ENCODE results near the gene SCFD2. TPM values are rescaled to one million over a fixed set of nuclear protein-coding genes. Genes with fewer than 3 reads are reported as not detected.

The SCFD2 gene
- polyA plus RNA-seq, 2 donors = 4.8 to 8.2 TPM

- no peaks in the 10 kb centered on the region for H3K4me1 ChIP-seq (ENCODE audit: control insufficient read depth in 2 of 2, insufficient read depth in 2 of 2, low read length in 1 of 2)
- H3K27me3 ChIP-seq (ENCODE audit: control insufficient read depth in 1 of 2, insufficient read depth in 2 of 2, low read length in 2 of 2) = no peaks in the 10 kb centered on the region
- no peaks in the 10 kb centered on the region for H3K36me3 ChIP-seq (ENCODE audit: control insufficient read depth in 2 of 2, insufficient read depth in 2 of 2, low read length in 1 of 2)
- no peak overlapping the region for H3K4me3 ChIP-seq (ENCODE audit: low read depth in 1 of 2, low read length in 2 of 2)
- H3K27ac ChIP-seq (ENCODE audit: low read depth in 2 of 2, low read length in 1 of 2) = no peak overlapping the region
- WGBS, 2 donors = 87% methylated on average over 8 of the region's 8 CpGs
- H3K9me3 ChIP-seq (ENCODE audit: control insufficient read depth in 2 of 2, insufficient read depth in 1 of 2, low read depth in 1 of 2, low read length in 1 of 2) = no peaks in the 10 kb centered on the region
Observed at GRCh38 chr4:53076374-53076958, 289.4 kb downstream of the SCFD2 start.

GRCh38 chr4:53075162-53075785 is 290.6 kb downstream of the SCFD2 start:
- Histone ChIP-seq H3K4me1 (ENCODE audit: control insufficient read depth in 2 of 2, insufficient read depth in 2 of 2, low read length in 1 of 2) (no peaks in the 10 kb centered on the region), H3K36me3 (ENCODE audit: control insufficient read depth in 2 of 2, insufficient read depth in 2 of 2, low read length in 1 of 2) (no peaks in the 10 kb centered on the region), H3K27ac (ENCODE audit: low read depth in 2 of 2, low read length in 1 of 2) (no peak overlapping the region), H3K27me3 (ENCODE audit: control insufficient read depth in 1 of 2, insufficient read depth in 2 of 2, low read length in 2 of 2) (no peaks in the 10 kb centered on the region), H3K9me3 (ENCODE audit: control insufficient read depth in 2 of 2, insufficient read depth in 1 of 2, low read depth in 1 of 2, low read length in 1 of 2) (no peaks in the 10 kb centered on the region), H3K4me3 (ENCODE audit: low read depth in 1 of 2, low read length in 2 of 2) (no peak overlapping the region)
- 86 to 87% methylated on average over 1 of the region's 1 CpG for WGBS, 2 donors

DNA sequence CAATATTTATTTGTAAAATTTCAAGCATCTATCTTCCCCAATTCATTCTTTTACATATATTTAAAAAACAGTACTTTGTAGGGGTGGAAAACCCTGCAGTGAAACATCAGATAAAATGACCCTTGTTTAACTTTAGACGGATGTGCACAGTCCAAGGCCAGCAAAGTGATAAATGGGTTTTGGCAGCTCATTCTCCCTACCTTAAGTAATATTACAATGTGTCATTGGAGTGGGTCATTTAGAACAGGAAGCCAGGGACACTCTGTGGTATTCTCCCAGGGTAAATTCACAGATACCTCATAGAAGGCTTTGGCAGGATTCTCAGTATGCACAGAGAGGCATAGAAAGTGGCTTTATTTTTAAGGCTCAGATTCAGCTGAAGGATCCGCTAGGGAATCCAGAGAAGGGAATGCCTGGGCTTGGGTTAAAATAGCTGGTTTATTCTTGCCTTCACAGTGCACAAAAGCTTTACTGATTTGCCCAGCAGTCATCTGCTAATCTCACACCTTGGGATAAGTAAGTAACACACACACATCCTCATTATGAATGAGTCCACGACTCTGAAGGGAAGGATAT is 297.0 kb downstream of the SCFD2 start:
- H3K4me3 ChIP-seq (ENCODE audit: low read depth in 1 of 2, low read length in 2 of 2) = no peak overlapping the region
- no peaks in the 10 kb centered on the region for H3K4me1 ChIP-seq (ENCODE audit: control insufficient read depth in 2 of 2, insufficient read depth in 2 of 2, low read length in 1 of 2)
- no peaks in the 10 kb centered on the region for H3K9me3 ChIP-seq (ENCODE audit: control insufficient read depth in 2 of 2, insufficient read depth in 1 of 2, low read depth in 1 of 2, low read length in 1 of 2)
- H3K36me3 ChIP-seq (ENCODE audit: control insufficient read depth in 2 of 2, insufficient read depth in 2 of 2, low read length in 1 of 2) = no peaks in the 10 kb centered on the region
- no peak overlapping the region for H3K27ac ChIP-seq (ENCODE audit: low read depth in 2 of 2, low read length in 1 of 2)
- 74 to 77% methylated on average over 3 of the region's 3 CpGs for WGBS, 2 donors
- H3K27me3 ChIP-seq (ENCODE audit: control insufficient read depth in 1 of 2, insufficient read depth in 2 of 2, low read length in 2 of 2) = no peaks in the 10 kb centered on the region

- no peaks in the 10 kb centered on the region for H3K9me3 ChIP-seq (ENCODE audit: control insufficient read depth in 2 of 2, insufficient read depth in 1 of 2, low read depth in 1 of 2, low read length in 1 of 2)
- WGBS, 2 donors = 95 to 96% methylated on average over 2 of the region's 2 CpGs
- H3K27ac ChIP-seq (ENCODE audit: low read depth in 2 of 2, low read length in 1 of 2) = no peak overlapping the region
- no peaks in the 10 kb centered on the region for H3K27me3 ChIP-seq (ENCODE audit: control insufficient read depth in 1 of 2, insufficient read depth in 2 of 2, low read length in 2 of 2)
- H3K36me3 ChIP-seq (ENCODE audit: control insufficient read depth in 2 of 2, insufficient read depth in 2 of 2, low read length in 1 of 2) = no peaks in the 10 kb centered on the region
- no peak overlapping the region for H3K4me3 ChIP-seq (ENCODE audit: low read depth in 1 of 2, low read length in 2 of 2)
- no peaks in the 10 kb centered on the region for H3K4me1 ChIP-seq (ENCODE audit: control insufficient read depth in 2 of 2, insufficient read depth in 2 of 2, low read length in 1 of 2)
Observed at GRCh38 chr4:53067125-53067802, 298.6 kb downstream of the SCFD2 start.

DNA sequence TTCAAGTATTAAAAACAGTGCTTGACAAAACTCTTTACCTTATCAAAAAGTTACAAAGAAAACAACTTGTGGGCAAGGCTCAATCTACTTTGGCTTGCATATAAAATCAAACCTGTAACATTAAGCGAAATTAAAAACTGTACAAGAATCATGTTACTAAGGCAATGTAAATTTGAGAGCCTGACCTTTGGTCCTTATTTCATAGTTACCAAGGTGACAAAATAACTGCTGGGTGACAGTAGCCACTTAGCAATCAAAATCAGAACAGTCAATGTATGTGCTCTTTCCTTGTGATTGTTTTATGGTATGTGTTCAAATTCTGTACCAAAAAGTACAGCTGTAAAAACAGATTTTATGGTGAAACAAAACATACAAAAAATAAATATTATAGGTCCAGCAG is 299.7 kb downstream of the SCFD2 start:
- no peaks in the 10 kb centered on the region for H3K27me3 ChIP-seq (ENCODE audit: control insufficient read depth in 1 of 2, insufficient read depth in 2 of 2, low read length in 2 of 2)
- H3K36me3 ChIP-seq (ENCODE audit: control insufficient read depth in 2 of 2, insufficient read depth in 2 of 2, low read length in 1 of 2) = no peaks in the 10 kb centered on the region
- no peaks in the 10 kb centered on the region for H3K4me1 ChIP-seq (ENCODE audit: control insufficient read depth in 2 of 2, insufficient read depth in 2 of 2, low read length in 1 of 2)
- 68 to 98% methylated on average over 1 of the region's 1 CpG for WGBS, 2 donors
- H3K4me3 ChIP-seq (ENCODE audit: low read depth in 1 of 2, low read length in 2 of 2) = no peak overlapping the region
- no peaks in the 10 kb centered on the region for H3K9me3 ChIP-seq (ENCODE audit: control insufficient read depth in 2 of 2, insufficient read depth in 1 of 2, low read depth in 1 of 2, low read length in 1 of 2)
- H3K27ac ChIP-seq (ENCODE audit: low read depth in 2 of 2, low read length in 1 of 2) = no peak overlapping the region

DNA sequence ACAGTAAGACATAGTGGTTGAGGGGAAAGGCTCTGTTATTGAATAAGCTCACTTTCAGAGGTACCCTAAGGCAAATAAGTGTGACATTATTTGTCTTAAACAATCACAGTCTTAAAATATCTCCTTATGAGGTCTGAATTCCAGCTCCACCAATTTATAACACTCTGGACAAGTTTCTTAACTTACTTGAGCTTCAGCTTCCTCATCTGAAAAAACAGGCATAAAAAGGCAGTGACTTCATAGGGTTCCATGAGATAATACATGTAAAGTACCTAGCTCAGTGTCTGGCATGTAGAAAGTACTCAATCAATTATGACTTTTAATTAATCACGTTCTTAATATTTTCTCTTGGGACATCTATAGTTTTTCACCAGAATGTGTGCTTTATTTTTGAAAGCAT is 301.3 kb downstream of the SCFD2 start:
- Histone ChIP-seq H3K27me3 (ENCODE audit: control insufficient read depth in 1 of 2, insufficient read depth in 2 of 2, low read length in 2 of 2) (no peaks in the 10 kb centered on the region), H3K4me3 (ENCODE audit: low read depth in 1 of 2, low read length in 2 of 2) (no peak overlapping the region), H3K4me1 (ENCODE audit: control insufficient read depth in 2 of 2, insufficient read depth in 2 of 2, low read length in 1 of 2) (no peaks in the 10 kb centered on the region), H3K36me3 (ENCODE audit: control insufficient read depth in 2 of 2, insufficient read depth in 2 of 2, low read length in 1 of 2) (no peaks in the 10 kb centered on the region), H3K9me3 (ENCODE audit: control insufficient read depth in 2 of 2, insufficient read depth in 1 of 2, low read depth in 1 of 2, low read length in 1 of 2) (no peaks in the 10 kb centered on the region), H3K27ac (ENCODE audit: low read depth in 2 of 2, low read length in 1 of 2) (no peak overlapping the region)
- 3 to 89% methylated on average over 1 of the region's 1 CpG for WGBS, 2 donors

- no peaks in the 10 kb centered on the region for H3K4me1 ChIP-seq (ENCODE audit: control insufficient read depth in 2 of 2, insufficient read depth in 2 of 2, low read length in 1 of 2)
- H3K27ac ChIP-seq (ENCODE audit: low read depth in 2 of 2, low read length in 1 of 2) = no peak overlapping the region
- no peaks in the 10 kb centered on the region for H3K27me3 ChIP-seq (ENCODE audit: control insufficient read depth in 1 of 2, insufficient read depth in 2 of 2, low read length in 2 of 2)
- no peaks in the 10 kb centered on the region for H3K9me3 ChIP-seq (ENCODE audit: control insufficient read depth in 2 of 2, insufficient read depth in 1 of 2, low read depth in 1 of 2, low read length in 1 of 2)
- H3K36me3 ChIP-seq (ENCODE audit: control insufficient read depth in 2 of 2, insufficient read depth in 2 of 2, low read length in 1 of 2) = no peaks in the 10 kb centered on the region
- WGBS, 2 donors = 97 to 98% methylated on average over 8 of the region's 8 CpGs
- H3K4me3 ChIP-seq (ENCODE audit: low read depth in 1 of 2, low read length in 2 of 2) = no peak overlapping the region
Observed at GRCh38 chr4:53061091-53061850, 304.6 kb downstream of the SCFD2 start.

GRCh38 chr4:53060278-53060677 is 305.6 kb downstream of the SCFD2 start:
- no peaks in the 10 kb centered on the region for H3K36me3 ChIP-seq (ENCODE audit: control insufficient read depth in 2 of 2, insufficient read depth in 2 of 2, low read length in 1 of 2)
- no peaks in the 10 kb centered on the region for H3K27me3 ChIP-seq (ENCODE audit: control insufficient read depth in 1 of 2, insufficient read depth in 2 of 2, low read length in 2 of 2)
- no peak overlapping the region for H3K4me3 ChIP-seq (ENCODE audit: low read depth in 1 of 2, low read length in 2 of 2)
- H3K27ac ChIP-seq (ENCODE audit: low read depth in 2 of 2, low read length in 1 of 2) = no peak overlapping the region
- no peaks in the 10 kb centered on the region for H3K9me3 ChIP-seq (ENCODE audit: control insufficient read depth in 2 of 2, insufficient read depth in 1 of 2, low read depth in 1 of 2, low read length in 1 of 2)
- 69 to 86% methylated on average over 3 of the region's 3 CpGs for WGBS, 2 donors
- H3K4me1 ChIP-seq (ENCODE audit: control insufficient read depth in 2 of 2, insufficient read depth in 2 of 2, low read length in 1 of 2) = no peaks in the 10 kb centered on the region

DNA sequence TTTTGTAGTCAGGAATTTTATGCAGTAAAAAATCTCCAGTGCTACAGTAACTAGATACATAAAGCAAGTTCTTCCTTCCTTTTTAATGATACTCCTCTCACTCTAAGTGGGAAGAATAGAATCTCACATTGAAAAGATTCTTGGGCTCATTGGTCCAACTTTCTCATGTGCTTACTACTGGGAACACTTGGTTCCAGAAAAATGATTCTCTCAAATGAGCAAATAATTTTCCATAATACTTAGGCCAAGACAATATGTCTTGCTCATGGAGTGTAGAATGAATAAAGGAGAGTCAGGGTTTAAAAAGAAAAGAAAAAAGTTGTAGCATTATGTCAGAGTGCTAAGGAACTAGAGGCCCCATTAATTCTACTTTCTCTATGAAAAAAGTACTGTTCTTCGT is 306.0 kb downstream of the SCFD2 start:
- 93 to 98% methylated on average over 1 of the region's 1 CpG for WGBS, 2 donors
- Histone ChIP-seq H3K4me3 (ENCODE audit: low read depth in 1 of 2, low read length in 2 of 2) (no peak overlapping the region), H3K27ac (ENCODE audit: low read depth in 2 of 2, low read length in 1 of 2) (no peak overlapping the region), H3K27me3 (ENCODE audit: control insufficient read depth in 1 of 2, insufficient read depth in 2 of 2, low read length in 2 of 2) (no peaks in the 10 kb centered on the region), H3K36me3 (ENCODE audit: control insufficient read depth in 2 of 2, insufficient read depth in 2 of 2, low read length in 1 of 2) (no peaks in the 10 kb centered on the region), H3K4me1 (ENCODE audit: control insufficient read depth in 2 of 2, insufficient read depth in 2 of 2, low read length in 1 of 2) (no peaks in the 10 kb centered on the region), H3K9me3 (ENCODE audit: control insufficient read depth in 2 of 2, insufficient read depth in 1 of 2, low read depth in 1 of 2, low read length in 1 of 2) (no peaks in the 10 kb centered on the region)

Measured in esophagus (tissue), 2 donors.